ENCODE data around the gene COL28A1. TPM values are rescaled to one million over a fixed set of nuclear protein-coding genes. Genes with fewer than 3 reads are reported as not detected.

Gene COL28A1
- total RNA-seq, result 0.16 and 0.17 TPM in 2 replicates

GRCh38 chr7:7535691-7536090, at the start of gene COL28A1:
TSS of gene COL28A1 (minus strand) at chr7:7535873. CDS start at chr7:7532875, 2,998 bp downstream.
- DNase-seq (no peak), ATAC-seq (ENCODE audit: low read depth) (no peak)
- Mint-ChIP-seq H3K27ac (no peak within 1 kb of the TSS), H3K36me3 (ENCODE audit: low read depth) (no peaks in the 10 kb centered on the region), H3K27me3 (peaks cover 8% of the 10 kb centered on the region), H3K4me1 (no peaks in the 10 kb centered on the region), H3K9me3 (no peaks in the 10 kb centered on the region), H3K4me3 (no peak within 1 kb of the TSS)
- TF ChIP-seq CTCF (IDR thresholded peaks at IDR 0.05), result no peak
- CTCF ChIA-PET, result no interaction called here
- intact Hi-C loops (cut with micrococcal nuclease), result no loop called here
- POLR2A ChIA-PET, result no interaction called here

GRCh38 chr7:7584653-7585052, 49.0 kb upstream of the COL28A1 start:
- CTCF ChIA-PET, result interaction anchor here (0.6 to 1.1 kb wide), 2 partner anchors 96 to 1170 kb away, joined by 3 read pairs; no protein-coding TSS in a partner anchor
- Mint-ChIP-seq H3K27me3 (no peaks in the 10 kb centered on the region), H3K27ac (no peak overlapping the region)

GRCh38 chr7:7583731-7584130, 48.1 kb upstream of the COL28A1 start:
- H3K36me3 Mint-ChIP-seq (ENCODE audit: low read depth), result peaks cover 24% of the 10 kb centered on the region
- no peaks in the 10 kb centered on the region for H3K9me3 Mint-ChIP-seq
- no peak overlapping the region for H3K4me3 Mint-ChIP-seq
- POLR2A ChIA-PET, result no interaction called here
- DNase-seq (no peak), ATAC-seq (ENCODE audit: low read depth) (no peak)
- intact Hi-C loops (cut with micrococcal nuclease), result no loop called here
- peaks cover 5% of the 10 kb centered on the region for H3K4me1 Mint-ChIP-seq
- TF ChIP-seq CTCF (IDR thresholded peaks at IDR 0.05), result no peak
- H3K27me3 Mint-ChIP-seq, result no peaks in the 10 kb centered on the region
- CTCF ChIA-PET, result no interaction called here
- H3K27ac Mint-ChIP-seq, result no peak overlapping the region

More at GRCh38 chr7:7584653-7585052, 49.0 kb upstream of the COL28A1 start:
- DNase-seq (no peak), ATAC-seq (ENCODE audit: low read depth) (no peak)
- TF ChIP-seq CTCF (IDR thresholded peaks at IDR 0.05), result no peak
- Mint-ChIP-seq H3K9me3 (no peaks in the 10 kb centered on the region), H3K4me1 (peaks cover under 1% of the 10 kb centered on the region), H3K4me3 (no peak overlapping the region), H3K36me3 (ENCODE audit: low read depth) (peaks cover 19% of the 10 kb centered on the region)
- intact Hi-C loops (cut with micrococcal nuclease), result no loop called here
- POLR2A ChIA-PET, result no interaction called here

DNA sequence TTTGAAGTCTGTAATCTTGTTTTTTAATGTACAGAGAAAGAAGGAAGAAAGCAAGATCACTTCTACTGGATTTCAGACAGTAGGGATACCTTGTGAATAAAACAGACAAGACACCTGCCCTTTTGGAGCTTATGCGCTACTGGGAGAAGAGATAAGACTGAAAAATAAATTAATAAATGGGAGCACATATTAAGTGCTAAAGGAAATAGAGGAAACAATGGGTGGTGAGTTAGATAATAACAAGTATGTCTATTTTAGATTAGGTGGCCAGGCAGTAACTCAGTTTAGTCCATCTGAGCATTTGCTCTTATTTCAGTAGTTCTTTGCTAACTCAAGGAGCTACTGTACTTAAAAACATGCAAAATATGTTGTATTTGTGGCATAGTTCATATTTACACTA, 46.9 kb upstream of the COL28A1 start:
- intact Hi-C loops (cut with micrococcal nuclease), result no loop called here
- TF ChIP-seq CTCF (IDR thresholded peaks at IDR 0.05), result no peak
- ChIA-PET CTCF (no interaction called here), POLR2A (no interaction called here)
- Mint-ChIP-seq H3K27ac (no peak overlapping the region), H3K27me3 (no peaks in the 10 kb centered on the region), H3K9me3 (no peaks in the 10 kb centered on the region), H3K4me1 (peaks cover 5% of the 10 kb centered on the region), H3K4me3 (no peak overlapping the region), H3K36me3 (ENCODE audit: low read depth) (peaks cover 22% of the 10 kb centered on the region)
- ATAC-seq (ENCODE audit: low read depth) (no peak), DNase-seq (no peak)

GRCh38 chr7:7581531-7582179, 46.0 kb upstream of the COL28A1 start:
- DNase-seq (no peak), ATAC-seq (ENCODE audit: low read depth) (no peak)
- POLR2A ChIA-PET, result interaction anchor here (0.6 kb wide), 1 partner anchor 387 kb away, joined by 3 read pairs; no protein-coding TSS in a partner anchor
- Mint-ChIP-seq H3K27ac (no peak overlapping the region), H3K9me3 (no peaks in the 10 kb centered on the region), H3K36me3 (ENCODE audit: low read depth) (peaks cover 22% of the 10 kb centered on the region), H3K27me3 (no peaks in the 10 kb centered on the region), H3K4me3 (no peak overlapping the region), H3K4me1 (peaks cover 5% of the 10 kb centered on the region)
- CTCF ChIA-PET, result no interaction called here
- intact Hi-C loops (cut with micrococcal nuclease), result no loop called here
- no peak for TF ChIP-seq CTCF (IDR thresholded peaks at IDR 0.05)
